Measurements from ENCODE around the gene GFRAL. TPM values are rescaled to one million over a fixed set of nuclear protein-coding genes. Genes with fewer than 3 reads are reported as not detected.

GFRAL gene
- total and polyA plus RNA-seq, 10 of the 15 experiments (the other 5 are each of a cell fraction or from before 2014, with no cell fraction given), result not detected

- no peak for TF ChIP-seq SKIL (IDR thresholded peaks at IDR 0.05; ENCODE audit: low read depth, poor library complexity, severe bottlenecking)
- no peak for TF ChIP-seq KDM1A (IDR thresholded peaks at IDR 0.05; ENCODE audit: borderline replicate concordance)
These were observed 7.1 kb upstream of the GFRAL start (continued) for GRCh38 chr6:55319961-55320695.

GRCh38 chr6:55320696-55321086 is 6.6 kb upstream of the GFRAL start:
- POLR2A ChIA-PET, result no interaction called here
- H3K36me3 ChIP-seq (ENCODE audit: control insufficient read depth in 2 of 2, insufficient read depth in 2 of 2, low read length in 1 of 2), result no peaks in the 10 kb centered on the region
- no peaks in the 10 kb centered on the region for H3K9me3 ChIP-seq (replicated peaks; ENCODE audit: control insufficient read depth, insufficient read depth, low read length)
- no peak overlapping the region for H3K9ac ChIP-seq (ENCODE audit: control insufficient read depth, insufficient read depth, low read length)
- RAD21 ChIA-PET (ENCODE audit: unreplicated experiment), result no interaction called here
- TF ChIP-seq ATF7 (IDR thresholded peaks at IDR 0.05; ENCODE audit: low read depth), result no peak
- TF ChIP-seq ZNF592 (IDR thresholded peaks at IDR 0.05), result no peak
- TF ChIP-seq POLR2A (IDR thresholded peaks at IDR 0.05; ENCODE audit: low read depth, low read length), result no peak
- TF ChIP-seq MEF2B (IDR thresholded peaks at IDR 0.05; ENCODE audit: partially characterized antibody, poor library complexity, severe bottlenecking), result no peak
- TF ChIP-seq E2F4 (IDR thresholded peaks at IDR 0.05; ENCODE audit: low read depth, low read length), result no peak
- no peak for TF ChIP-seq IKZF2 (IDR thresholded peaks at IDR 0.05)
- TF ChIP-seq ZSCAN29 (IDR thresholded peaks at IDR 0.05), result no peak
- TF ChIP-seq PBX3 (IDR thresholded peaks at IDR 0.05; ENCODE audit: insufficient replicate concordance, low read depth, low read length), result no peak
- TF ChIP-seq RB1 (IDR thresholded peaks at IDR 0.05; ENCODE audit: borderline replicate concordance), result no peak
- BruUV-seq (replicated peaks), result no TSS peak
- FAIRE-seq (no peak), DNase-seq (ENCODE audit: low read depth, low spot score) (no peak), ATAC-seq (no peak)
- CTCF ChIA-PET, result interaction anchor here (0.6 to 1.1 kb wide), 2 partner anchors 44 to 1196 kb away, joined by 3 read pairs; no protein-coding TSS in a partner anchor
- no peak overlapping the region for H3K27ac ChIP-seq (ENCODE audit: control insufficient read depth, insufficient read depth)
- no peak overlapping the region for H2AFZ ChIP-seq (ENCODE audit: control insufficient read depth, low read depth, low read length)
- no peaks in the 10 kb centered on the region for H4K20me1 ChIP-seq (ENCODE audit: control insufficient read depth, insufficient read depth)
- in situ Hi-C loops (cut with MboI) (no loop called here), intact Hi-C loops (cut with micrococcal nuclease; ENCODE audit: unreplicated experiment) (no loop called here)
- H3K4me2 ChIP-seq (ENCODE audit: control insufficient read depth, insufficient read depth), result no peak overlapping the region
- no peaks in the 10 kb centered on the region for H3K4me1 ChIP-seq (ENCODE audit: control insufficient read depth, insufficient read depth, low read length)
- H3K79me2 ChIP-seq (ENCODE audit: control insufficient read depth, insufficient read depth, low read length), result no peaks in the 10 kb centered on the region
- no peak overlapping the region for H3K4me3 ChIP-seq
- H3K27me3 ChIP-seq (replicated peaks in 1 of 2; ENCODE audit: control insufficient read depth in 2 of 2, insufficient read depth in 2 of 2, low read length in 1 of 2), result no peaks in the 10 kb centered on the region
- SMC1A ChIA-PET (ENCODE audit: uncharacterized antibody, unreplicated experiment), result no interaction called here
- WGBS (ENCODE audit: insufficient coverage, insufficient replicate concordance, low lambda C conversion rate, missing lambda C conversion rate), result 55% methylated on average over 2 of the region's 2 CpGs

Data from GM12878 (cell line).